HG03442 (cell line): ENCODE results near the gene SYCN.

Experiments used
- ATAC-seq: cut with Tn5 transposase; IDR thresholded peaks from one replicate; pipeline ENCODE4 v1.9.1; 2021; ENCODE audit warnings: mild to moderate bottlenecking, moderate library complexity; ENCODE audit not compliant: unreplicated experiment

SYCN gene

DNA sequence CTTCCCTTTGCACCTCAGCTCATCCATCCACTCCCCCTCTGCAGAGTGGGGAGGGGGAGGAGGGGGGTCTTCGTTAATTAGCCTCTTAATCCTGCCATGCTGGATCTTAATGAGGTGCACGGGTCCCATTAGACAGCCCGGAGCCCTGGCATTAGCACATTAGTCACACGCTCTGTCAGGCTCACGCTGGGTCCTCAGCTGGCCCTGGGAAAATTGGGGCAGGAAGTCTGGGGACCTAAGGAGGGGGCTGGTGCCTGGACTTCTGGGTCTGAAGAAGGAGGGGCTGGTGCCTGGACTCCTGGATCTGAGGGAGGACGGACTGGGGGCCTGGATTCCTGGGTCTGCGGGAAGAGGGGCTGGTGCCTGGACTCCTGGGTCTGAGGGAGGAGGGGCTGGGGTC, 7.7 kb downstream of the SYCN start:
- ATAC-seq: no peak

DNA sequence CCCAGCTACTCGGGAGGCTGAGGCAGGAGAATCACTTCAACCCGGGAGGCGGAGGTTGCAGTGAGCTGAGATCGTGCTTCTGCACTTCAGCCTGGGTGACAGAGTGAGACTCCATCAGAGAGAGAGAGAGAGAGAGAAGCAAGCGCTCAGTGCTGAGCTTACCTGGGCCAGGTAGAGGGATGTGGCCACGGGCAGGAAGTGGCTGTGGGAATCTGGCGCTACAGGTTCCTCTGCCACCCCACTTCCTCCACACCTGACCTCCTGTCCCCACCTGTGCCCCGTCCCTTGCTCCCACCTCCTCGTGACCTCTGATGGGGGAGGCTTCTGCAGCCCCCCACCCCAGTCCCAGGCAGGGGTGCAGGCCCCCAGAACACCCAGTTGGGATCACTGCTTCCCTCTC, 8.3 kb downstream of the SYCN start:
- ATAC-seq: no peak

GRCh38 chr19:39194832-39195542, 9.1 kb downstream of the SYCN start:
- ATAC-seq: no peak

DNA sequence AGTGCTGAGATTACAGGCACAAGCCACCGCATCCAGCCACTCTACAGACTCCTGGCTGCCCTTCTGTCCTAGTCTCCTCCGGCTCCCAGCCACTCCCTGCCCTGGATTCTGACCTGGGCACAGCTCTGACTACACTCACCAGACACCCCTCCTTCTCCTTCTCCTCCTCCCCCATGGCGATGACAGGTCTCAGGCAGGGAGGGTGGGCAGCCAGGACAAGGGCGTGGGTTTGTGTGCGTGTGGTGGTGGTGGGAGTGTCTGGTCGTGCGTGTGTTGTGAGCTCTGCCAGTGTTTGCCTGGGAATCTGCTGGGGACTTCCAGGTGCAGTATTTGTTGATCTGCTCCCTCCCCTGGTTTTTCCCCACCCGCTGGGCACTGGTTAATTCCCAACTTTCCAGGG, 10.3 kb downstream of the SYCN start:
- ATAC-seq: no peak

- no peak for ATAC-seq
These were observed 11.2 kb downstream of the SYCN start for GRCh38 chr19:39192846-39193245.

GRCh38 chr19:39190768-39191167, 13.3 kb downstream of the SYCN start:
- ATAC-seq: no peak

GRCh38 chr19:39188960-39189359, 15.1 kb downstream of the SYCN start:
- ATAC-seq: no peak

DNA sequence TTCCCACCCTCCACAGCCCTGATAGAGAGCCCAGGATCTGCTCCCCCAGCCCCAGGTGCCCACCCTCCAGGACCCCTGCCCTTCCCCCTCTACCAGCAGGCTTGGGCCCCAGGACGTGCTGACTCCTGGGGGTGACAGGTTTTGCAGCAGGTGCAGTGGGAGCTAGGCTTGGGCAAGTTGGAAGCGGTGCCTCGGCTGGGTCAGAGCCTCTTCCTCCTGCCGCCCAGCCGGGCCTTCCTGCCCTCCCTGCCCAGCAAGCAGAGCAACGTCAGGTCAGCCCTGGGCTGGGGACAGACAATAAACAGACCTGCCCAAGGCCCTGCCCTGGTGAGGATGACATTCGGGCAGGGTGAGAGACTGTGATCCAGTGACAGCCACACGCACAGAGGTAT, 16.5 kb downstream of the SYCN start:
- ATAC-seq: no peak

- ATAC-seq: no peak
These were observed 17.7 kb downstream of the SYCN start for GRCh38 chr19:39186391-39186790.

DNA sequence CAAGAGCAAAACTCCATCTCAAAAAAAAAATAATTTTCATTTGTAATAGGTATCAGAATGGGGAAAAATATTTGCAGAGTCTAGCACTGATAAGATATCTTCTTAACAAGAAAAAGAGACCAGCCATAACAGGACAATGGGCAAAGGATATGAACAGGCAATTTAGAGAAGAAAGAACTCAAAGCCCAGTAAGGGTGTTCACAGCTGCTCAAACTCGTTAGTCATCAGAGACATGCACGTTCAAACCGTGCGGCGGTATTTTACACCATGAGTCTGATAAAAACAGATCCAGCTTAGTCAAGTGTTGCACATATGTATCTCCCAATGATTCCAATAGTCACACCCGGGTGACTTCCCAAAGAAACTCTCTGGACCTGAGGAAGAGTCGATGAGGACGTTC, 21.0 kb downstream of the SYCN start:
- no peak for ATAC-seq

- no peak for ATAC-seq
These were observed 21.9 kb downstream of the SYCN start for GRCh38 chr19:39182174-39182505.

- no peak for ATAC-seq
These were observed 22.4 kb downstream of the SYCN start for GRCh38 chr19:39181500-39182173.

DNA sequence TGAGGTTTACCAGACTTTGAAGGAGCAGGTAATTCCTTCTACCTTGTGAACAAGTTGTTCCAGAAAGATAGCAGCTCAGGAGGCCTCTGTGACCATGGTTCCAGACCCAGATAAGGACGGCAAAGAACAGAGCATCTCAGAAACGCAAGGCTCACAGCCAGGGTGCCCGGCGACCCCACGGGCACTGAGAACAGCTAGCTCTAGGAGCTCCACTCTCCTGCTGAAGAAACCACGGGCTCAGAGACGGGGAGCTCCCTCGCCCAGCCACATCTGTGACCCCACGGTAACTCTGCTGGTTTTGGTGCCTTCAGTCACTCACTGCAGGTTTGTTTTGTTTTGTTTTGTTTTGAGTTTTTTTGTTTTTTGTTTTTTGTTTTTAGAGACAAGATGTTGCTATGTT, 23.3 kb downstream of the SYCN start:
- ATAC-seq: no peak

- no peak for ATAC-seq
These were observed 24.3 kb downstream of the SYCN start for GRCh38 chr19:39179754-39180153.

- ATAC-seq: no peak
These were observed 25.6 kb downstream of the SYCN start for GRCh38 chr19:39178296-39179006.

DNA sequence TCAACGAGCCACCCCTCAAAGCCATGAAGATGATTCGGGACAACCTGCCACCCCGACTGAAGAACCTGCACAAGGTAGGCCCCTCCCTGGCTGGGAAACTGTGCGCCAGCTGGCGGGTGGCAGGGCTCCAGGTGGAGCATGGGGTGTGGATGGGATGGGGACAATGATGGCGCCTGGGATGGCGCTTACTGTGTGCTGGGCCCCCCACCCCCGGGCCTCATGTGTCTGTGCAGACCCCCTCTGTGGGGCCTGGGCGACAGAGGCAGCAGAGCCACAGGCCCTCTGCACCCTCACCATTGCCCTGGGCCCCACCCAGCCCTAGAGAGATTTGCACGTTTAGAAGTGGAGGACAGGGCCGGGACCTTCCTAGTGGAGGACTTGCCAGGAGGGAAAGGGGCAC, 26.3 kb downstream of the SYCN start:
- no peak for ATAC-seq

DNA sequence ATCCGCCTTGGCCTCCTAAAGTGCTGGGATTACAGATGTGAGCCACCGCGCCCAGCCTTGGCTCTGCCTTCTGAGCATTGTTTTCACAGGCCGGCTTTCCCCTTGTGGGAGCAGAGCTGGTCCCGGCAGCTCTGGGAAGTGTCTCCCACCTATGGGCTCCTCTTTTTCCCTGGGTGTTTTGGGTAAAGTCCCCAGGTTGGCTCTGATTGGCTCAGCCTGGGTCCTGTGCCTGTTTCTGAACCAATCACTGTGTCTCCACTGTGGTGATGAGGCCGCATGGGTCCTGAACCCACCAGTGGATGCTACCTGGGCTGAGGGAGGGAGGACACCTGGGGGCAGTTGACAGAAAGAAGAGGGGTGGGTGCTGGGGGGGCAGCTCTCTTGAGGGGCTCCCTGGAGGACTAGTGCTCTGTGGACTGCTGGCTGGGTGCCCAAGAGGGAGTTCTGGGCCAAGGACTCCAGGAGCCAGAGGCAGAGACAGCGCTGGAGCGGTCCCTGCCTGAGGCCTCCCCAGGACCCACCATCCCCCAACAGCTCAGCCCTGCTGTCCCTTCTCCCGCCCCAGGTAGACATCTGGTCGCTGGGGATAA, 26.9 kb downstream of the SYCN start:
- no peak for ATAC-seq

DNA sequence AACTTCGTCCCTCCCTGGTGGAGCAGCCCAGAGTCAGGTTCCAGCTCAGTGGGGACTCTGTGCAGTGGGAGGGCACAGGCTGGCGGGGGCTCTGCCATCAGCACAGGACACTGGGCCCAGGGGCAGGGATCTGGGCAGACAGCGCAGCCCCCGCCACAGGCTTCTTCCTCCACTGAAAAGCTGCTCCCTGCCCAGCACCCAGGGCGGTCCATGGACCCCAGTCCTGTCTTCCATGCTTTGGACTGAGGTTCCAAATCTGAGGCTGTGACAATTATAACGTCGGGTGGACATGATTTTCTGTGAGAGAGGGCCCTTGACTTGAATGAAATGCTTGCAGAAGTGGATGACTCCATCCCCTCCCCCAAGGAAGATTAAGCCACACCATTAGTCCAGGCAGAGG, 28.5 kb downstream of the SYCN start:
- ATAC-seq: no peak

GRCh38 chr19:39174558-39175544, 29.2 kb downstream of the SYCN start:
- ATAC-seq: no peak

DNA sequence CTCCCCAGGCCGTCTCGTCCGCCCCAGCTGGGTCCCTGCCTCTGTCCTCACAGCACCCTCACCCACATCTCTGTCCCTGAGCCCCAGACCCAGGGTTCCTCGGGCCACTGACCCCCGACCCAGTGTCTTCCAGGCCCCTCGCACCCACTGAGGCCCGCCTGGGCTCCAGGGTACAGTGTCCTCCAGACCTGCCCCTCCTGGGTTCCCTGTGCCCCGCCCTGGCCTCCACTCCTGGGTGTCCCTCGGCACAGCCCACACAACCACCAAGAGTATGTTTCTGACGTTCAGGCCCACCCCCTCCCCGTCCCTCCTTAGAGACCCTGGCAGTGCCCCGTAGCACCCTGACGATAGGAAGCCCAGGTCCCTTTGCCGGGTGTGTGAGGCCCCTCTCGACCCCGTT, 29.9 kb downstream of the SYCN start:
- no peak for ATAC-seq

DNA sequence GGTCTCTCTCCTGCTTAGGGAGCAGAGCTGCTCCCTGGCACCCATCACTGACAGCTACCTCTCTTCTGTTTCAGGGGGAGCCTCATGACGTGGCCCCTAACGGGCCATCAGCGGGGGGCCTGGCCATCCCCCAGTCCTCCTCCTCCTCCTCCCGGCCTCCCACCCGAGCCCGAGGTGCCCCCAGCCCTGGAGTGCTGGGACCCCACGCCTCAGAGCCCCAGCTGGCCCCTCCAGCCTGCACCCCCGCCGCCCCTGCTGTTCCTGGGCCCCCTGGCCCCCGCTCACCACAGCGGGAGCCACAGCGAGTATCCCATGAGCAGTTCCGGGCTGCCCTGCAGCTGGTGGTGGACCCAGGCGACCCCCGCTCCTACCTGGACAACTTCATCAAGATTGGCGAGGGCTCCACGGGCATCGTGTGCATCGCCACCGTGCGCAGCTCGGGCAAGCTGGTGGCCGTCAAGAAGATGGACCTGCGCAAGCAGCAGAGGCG, 30.5 kb downstream of the SYCN start:
- ATAC-seq: no peak
